ENCODE data around the gene HCRTR1.

The HCRTR1 gene

DNA sequence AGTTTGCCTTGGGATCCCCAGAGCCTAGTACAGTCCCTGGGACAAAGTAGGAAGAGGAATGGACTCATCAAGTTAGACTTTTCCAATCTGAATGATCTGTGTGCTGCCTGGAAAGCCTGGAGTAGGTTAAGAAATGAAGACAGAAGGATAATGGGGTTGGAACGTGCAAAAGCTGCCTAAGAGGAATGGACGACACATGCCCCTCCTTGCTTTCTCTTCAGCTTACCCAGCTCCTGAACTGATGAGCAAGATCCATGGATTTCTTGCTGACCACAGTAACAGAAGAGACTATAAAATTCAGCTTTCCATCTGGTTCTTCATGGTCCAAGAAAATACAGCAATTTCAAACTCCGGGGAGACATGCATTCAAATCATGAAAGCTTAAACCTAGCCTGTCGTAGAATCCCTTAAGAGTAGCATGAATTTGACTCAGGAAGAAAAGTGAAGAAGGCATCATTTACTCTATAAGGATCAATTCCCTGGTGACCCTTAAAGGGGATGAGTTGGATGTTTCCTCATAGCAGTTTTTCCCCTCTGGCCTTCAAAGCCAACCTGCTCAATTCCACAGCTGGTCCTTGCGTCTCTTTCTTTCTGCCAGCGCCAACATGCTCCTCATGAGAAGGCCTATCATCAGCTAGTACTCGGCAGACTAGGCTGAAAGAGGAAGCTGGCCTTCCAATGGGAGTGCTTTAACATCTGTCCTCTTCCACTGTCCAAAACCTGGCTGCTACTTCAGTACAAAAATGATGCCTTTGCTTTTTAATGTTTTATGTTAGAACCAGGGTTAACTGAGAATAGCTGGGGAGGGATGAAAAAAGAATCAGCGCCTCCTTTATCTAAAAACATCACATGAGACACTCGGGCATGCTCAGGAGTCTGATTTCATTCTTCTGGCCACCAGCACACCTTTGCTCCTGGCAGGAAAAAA is 32.9 kb downstream of the HCRTR1 start:
- no peak for TF ChIP-seq ZFX (IDR thresholded peaks at IDR 0.05)
- no peak overlapping the region for H3K27ac ChIP-seq

GRCh38 chr1:31651089-31651420 is 33.6 kb downstream of the HCRTR1 start:
- TF ChIP-seq, protein P1, sequence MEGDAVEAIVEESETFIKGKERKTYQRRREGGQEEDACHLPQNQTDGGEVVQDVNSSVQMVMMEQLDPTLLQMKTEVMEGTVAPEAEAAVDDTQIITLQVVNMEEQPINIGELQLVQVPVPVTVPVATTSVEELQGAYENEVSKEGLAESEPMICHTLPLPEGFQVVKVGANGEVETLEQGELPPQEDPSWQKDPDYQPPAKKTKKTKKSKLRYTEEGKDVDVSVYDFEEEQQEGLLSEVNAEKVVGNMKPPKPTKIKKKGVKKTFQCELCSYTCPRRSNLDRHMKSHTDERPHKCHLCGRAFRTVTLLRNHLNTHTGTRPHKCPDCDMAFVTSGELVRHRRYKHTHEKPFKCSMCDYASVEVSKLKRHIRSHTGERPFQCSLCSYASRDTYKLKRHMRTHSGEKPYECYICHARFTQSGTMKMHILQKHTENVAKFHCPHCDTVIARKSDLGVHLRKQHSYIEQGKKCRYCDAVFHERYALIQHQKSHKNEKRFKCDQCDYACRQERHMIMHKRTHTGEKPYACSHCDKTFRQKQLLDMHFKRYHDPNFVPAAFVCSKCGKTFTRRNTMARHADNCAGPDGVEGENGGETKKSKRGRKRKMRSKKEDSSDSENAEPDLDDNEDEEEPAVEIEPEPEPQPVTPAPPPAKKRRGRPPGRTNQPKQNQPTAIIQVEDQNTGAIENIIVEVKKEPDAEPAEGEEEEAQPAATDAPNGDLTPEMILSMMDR (conservative IDR thresholded peaks at IDR 0.05), result no peak
- no peak for TF ChIP-seq ZFX (IDR thresholded peaks at IDR 0.05)
- H3K27ac ChIP-seq, result no peak overlapping the region

DNA sequence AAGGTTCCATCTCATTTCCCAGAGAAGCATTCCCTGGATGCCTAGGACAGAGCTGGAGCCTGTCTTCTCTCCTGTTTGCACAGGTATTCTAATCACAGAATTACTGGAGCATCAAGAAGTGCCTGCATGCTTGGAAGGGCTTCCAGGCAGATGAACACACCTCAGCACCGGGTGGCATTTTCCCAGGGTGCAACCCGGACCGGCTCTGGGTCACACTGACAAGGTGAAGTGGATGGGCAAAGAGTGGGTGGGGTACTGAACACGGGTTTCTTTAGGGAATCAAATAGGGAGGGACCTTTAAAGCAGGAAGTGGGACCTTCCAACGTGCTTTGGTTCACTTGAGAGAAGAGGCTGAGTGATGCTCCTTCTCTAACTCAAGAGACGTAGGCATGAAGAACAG is 34.3 kb downstream of the HCRTR1 start:
- TF ChIP-seq ZFX (IDR thresholded peaks at IDR 0.05), result no peak
- TF ChIP-seq, protein P1 (conservative IDR thresholded peaks at IDR 0.05), result no peak
- H3K27ac ChIP-seq, result no peak overlapping the region

GRCh38 chr1:31652891-31653499 is 35.5 kb downstream of the HCRTR1 start:
- H3K27ac ChIP-seq, result no peak overlapping the region
- TF ChIP-seq, protein P1 (conservative IDR thresholded peaks at IDR 0.05), result no peak
- no peak for TF ChIP-seq ZFX (IDR thresholded peaks at IDR 0.05)

DNA sequence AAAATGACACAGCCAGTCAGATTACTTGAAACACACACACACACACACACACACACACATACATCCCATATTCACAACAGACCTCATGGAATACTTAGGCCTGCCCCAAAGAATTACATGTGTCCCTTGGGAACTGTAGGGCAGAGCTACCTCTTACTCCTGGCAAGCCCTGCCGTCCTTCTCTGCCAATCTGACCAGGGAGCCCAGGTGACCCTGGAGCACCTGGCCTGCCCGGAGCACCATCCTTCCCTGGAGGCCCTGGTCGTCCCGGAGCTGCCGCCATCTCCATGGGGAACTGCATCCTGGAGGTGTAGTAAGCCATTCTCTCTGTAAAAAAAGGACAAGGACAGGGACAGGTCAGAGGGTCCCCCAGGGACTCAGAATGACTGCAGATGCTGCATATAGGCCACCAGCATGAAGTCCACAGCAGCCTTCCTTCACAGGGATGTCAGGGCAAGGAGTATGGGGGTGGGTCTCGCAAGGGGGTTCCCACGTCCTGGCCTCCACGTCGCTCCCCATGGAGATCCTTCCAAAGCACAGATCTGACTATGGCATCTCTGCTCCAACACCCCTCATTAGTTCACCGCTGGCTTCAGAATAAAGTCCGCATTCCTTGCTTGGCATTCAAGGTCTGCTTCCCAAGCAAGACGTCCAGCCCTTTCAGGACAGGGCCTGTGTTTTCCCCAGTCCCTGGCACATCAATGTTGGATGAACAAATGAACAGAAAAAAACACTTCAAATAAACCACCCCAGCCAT is 36.4 kb downstream of the HCRTR1 start:
- TF ChIP-seq, protein P1 (conservative IDR thresholded peaks at IDR 0.05), result no peak
- TF ChIP-seq ZFX (IDR thresholded peaks at IDR 0.05), result no peak
- no peak overlapping the region for H3K27ac ChIP-seq

GRCh38 chr1:31654474-31654776 is 36.9 kb downstream of the HCRTR1 start:
- H3K27ac ChIP-seq, result no peak overlapping the region
- no peak for TF ChIP-seq ZFX (IDR thresholded peaks at IDR 0.05)
- TF ChIP-seq, protein P1 (conservative IDR thresholded peaks at IDR 0.05), result no peak

DNA sequence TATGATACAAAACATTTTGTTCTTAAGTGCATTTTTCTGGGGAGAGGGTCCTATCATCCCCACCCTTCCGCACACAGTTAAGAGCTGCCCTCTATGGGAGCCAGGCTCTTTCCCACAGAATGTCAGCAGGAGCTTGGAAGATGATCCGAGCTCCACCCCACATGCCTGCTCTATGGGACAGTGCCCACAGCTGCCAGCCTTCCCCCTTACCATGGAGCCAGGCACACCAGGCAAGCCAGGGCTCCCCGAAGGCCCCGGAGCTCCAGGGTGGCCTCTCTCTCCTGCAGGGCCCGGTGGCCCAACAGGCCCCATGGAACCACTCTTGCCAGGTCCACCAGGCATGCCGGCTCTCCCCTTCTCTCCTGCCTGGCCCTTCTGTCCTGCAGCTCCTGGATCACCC is 37.6 kb downstream of the HCRTR1 start:
- H3K27ac ChIP-seq, result no peak overlapping the region
- TF ChIP-seq, protein P1 (conservative IDR thresholded peaks at IDR 0.05), result no peak
- TF ChIP-seq ZFX (IDR thresholded peaks at IDR 0.05), result no peak
